ENCODE measurements around the gene COMT.
A peak's percentile ranks its signal among the peaks of the same experiment; 100 is the strongest.
"Not testable (repeated sequence)": the region's sequence is repeated elsewhere in the genome, so short reads cannot be mapped to it uniquely, and the experiment has no call there.

COMT gene

GRCh38 chr22:19909350-19910179 lies 32.0 kb upstream of the COMT start:
- DNase-seq: peak; percentile 45

DNA sequence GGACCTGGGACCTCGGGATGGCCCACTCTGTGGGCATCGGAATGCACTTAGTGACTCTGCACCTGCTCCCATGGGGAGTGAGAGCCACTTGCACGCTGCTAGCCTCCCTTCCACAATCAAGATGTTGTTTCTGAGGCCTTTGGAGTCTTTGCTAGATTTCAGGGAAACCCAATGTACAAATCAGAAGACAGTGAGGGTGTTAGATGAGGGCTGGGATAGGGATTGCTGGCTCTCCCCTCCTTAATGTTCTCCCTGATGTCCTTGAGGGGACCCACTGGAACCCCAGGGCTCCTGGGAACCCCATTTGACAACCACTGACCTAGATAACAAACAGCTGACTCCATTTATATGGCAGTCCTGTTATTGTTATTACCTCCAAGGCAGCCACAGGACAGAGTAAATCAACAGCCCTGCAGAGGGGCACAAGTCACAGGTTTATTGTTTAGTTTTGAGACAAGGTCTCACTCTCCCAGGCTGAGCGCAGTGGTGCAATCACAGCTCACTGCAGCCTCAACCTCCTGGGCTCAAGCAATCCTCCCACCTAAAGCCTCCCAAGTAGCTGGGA lies 31.3 kb upstream of the COMT start:
- DNase-seq: no peak

DNA sequence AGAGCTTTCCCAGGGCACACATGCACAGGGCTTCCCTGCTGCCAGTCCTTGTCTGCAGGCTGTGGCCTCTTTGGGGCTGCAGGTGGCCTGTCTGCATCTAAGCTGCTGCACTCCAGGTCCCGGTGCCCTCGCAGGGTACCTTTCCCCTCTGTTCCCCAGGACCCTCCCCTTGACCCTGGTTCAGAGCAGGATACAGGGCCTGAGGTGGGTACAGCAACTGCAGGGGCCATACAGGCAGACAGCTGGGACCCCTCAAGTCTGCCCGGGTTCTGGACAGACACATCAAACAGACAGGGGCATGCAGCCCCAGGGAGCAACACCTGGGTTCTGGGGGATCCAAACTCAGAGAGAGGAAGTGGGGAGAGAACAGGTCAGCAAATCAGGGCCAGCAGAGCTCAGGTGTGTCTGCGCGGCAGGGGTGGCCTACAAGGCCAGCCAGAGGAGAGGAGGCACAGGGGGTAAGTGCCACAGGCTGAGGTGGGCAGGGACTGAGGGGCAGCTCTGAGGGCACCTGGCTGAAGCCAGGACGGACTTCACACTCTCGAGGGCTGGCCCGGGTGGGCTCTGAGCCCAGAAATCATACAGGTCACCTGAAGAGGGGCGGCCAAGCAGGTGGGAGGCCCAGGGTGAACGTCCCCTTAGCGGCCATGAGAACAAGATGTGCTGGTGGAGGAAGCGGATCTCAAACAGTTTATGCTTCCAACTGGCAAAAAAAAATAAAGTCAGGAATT lies 29.9 kb upstream of the COMT start:
- DNase-seq: no peak

DNA sequence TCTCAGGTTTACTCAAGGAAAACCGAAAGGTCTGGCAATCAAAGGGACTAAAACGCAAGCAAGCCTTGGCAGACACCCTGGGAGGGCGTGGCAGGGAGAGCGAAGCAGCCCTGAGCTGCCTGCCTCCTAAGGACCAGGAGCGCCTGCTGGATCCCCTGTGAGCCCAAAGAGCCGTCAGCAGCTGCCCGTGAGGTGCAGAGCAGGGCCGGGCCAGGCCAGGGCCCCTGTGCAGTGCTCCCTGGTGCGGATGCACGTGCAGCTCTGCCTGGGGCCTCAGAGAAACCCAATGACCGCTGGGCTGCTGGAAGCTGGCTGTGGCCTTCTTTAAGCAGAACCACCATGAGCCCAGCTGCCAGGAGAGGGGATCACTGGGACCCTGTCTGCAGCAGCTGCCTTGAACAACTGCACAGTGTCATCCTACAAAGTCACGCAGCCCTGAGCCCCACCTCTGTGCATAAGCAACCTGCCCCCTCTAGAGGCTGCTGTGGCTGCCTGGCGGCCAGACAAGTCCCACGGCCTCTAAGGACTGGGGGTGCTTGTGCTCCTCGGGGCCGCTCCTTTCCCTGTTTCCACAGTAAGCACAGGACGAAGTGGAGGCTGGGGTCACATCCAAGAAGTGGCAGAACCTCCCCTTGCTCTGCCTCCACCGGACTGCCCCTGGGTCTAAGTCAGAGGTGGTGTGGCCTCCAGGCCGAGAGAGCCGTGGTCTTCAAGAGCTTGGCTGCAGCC lies 29.1 kb upstream of the COMT start:
- no peak for DNase-seq

DNA sequence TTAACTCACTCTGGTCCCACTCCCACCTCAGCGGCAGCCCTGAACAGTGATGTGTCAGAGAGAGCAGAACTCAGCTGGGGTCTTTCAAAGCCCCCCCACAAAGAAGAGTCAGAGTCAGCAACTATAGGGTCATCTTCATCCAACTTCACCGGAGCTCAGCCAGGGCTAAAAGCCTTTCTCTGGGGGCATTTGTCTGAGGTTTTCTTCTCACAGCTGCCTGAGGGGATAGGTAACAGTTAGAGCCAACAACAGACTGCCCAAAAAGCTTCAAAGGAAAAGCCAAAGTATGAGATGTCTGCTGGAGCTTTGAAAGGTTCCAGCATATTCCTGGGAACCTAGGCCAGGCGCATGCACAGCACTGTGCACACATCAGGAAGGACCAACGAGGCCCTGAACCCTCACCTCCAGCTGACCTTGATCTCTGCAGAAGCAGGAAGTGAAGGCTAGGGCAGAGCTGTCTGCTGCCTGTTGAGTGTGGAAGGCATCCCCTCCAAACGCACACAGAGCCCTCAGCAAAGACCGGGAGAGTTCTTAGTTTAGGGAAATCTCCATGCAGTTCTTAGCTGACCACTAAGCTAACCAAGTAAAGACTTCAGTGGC lies 28.1 kb upstream of the COMT start:
- no peak for DNase-seq

DNA sequence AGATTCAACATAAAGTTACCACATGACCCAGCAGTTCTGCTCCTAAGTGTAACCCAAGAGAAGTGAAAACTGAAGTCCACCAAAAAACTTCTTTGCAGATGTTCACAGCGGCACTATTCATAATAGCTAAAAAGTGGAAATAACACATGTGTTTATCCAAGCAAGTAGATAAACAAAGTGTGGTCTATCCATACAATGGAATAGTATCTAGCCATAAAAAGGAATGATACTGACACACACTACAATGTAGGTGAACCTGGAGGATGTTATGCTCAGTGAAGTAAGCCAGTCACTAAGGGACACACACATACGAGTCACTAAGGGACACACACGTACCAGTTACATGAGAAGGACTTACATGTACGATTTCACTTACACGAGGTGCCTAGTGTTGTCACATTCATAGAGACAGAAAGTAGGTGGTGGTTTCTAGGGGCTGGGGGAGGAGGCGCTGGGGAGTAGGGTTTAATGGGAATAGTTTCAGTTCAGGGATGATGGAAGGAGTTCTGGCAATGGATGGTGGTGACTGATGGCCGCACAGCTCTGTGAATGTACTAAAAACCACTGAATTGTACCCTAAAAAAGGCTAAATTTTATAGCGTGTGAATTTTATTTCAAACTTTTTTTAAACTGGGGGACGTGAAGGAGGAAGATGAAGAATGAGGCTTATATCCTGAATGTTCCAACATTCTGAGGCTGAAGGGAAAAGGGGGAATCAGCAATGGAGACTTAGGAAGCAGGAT lies 27.2 kb upstream of the COMT start:
- DNase-seq: no peak

- DNase-seq: no peak
Observed at GRCh38 chr22:19915287-19915954, 26.2 kb upstream of the COMT start.

DNA sequence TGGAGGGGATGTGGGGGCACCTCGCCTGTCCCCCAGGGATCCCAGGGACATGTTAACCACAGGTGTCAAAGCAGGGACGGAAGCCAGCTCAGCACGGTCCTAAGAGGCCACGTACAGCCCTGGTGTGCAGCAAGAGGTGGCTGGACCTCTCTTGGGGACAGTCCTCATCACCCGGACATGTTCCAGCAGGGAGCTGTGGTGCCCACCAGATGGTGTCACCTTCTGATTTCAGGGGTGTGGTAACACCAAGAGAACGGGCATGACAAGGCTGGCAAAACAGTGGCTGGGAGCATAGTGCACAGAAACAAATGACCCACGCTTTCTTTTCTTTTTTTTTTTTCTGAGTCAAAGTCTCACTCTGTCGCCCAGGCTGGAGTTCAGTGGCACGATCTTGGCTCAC lies 25.6 kb upstream of the COMT start:
- no peak for DNase-seq

GRCh38 chr22:19916941-19917340 lies 24.6 kb upstream of the COMT start:
- no peak for DNase-seq

DNA sequence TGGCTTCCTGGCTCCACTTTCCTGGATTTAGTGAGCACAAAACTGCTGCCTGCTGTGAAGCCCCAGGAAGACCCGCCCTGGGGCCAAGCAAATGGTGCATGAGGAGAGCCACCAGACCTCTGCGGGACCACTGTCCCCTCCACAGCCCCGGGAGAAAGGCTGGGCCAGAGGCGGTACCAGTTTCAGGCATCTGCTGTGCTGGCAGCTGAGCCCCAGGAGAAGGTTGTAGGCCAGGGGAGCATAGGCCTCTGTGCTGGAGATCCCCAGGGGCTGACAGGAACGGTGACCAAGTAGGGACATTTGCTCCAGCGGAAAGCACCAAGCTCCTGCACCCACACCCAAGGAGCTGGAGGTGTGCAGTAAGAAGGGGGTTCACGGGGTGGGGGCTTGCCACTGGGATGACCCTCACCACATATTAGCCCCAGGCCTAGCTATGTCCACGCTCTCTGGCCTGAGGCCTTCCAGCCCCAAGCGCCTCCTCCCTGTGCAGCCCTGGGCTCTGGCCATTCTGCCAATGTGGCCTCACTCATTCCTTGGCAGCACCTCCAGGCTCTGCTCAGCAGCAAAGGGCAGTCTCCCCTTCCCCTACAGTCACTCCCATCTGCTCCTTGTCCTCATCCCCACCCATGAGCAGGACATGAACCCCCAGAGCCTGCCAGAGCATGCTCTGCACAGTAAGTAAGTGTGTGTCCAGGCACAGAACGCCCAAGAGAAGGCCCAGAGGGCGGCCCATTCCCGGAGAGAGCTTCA lies 24.0 kb upstream of the COMT start:
- no peak for DNase-seq

DNA sequence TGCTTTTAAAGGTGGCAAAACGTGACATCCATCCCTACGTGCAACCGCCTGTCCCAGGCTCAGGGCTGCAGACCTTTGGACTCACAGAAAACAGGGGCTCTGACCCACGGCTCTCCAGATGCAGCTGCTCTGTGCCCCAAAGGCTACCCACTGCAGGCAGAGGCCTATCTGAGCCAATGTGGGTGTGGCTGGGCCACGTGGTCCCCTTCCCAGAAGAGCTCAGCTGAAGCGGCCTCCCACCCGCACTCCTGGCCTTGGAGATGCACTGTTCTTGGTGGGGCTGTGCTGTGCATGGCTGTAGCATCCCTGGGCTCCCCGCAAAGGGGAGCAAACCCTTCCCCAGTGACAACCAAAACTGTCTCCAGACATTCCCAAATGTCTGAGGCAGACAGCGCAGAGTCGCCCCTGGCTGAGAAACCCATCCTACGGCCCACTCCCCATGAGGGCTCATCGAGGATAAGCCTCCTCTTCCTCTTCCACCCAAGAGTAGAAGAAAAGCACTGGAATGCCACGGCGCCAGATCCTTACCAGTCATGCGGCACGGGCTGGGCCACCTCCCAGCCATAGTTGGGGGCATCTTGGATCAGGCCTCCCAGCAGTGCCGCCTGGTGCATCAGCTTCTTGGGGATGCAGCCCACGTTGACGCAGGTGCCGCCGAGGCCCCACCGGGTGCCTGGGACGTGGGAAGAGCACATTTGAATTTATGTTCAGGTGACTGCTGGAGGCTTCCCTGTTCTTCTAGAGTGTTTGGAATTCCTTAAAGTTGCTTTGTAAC lies 23.1 kb upstream of the COMT start:
- no peak for DNase-seq

GRCh38 chr22:19919701-19920363 lies 21.7 kb upstream of the COMT start:
- no peak for DNase-seq

GRCh38 chr22:19921544-19922081 lies 20.0 kb upstream of the COMT start:
- DNase-seq: no peak

- DNase-seq: no peak
Observed at GRCh38 chr22:19923914-19924513, 17.6 kb upstream of the COMT start.

- not testable (repeated sequence) for DNase-seq
Observed at GRCh38 chr22:19926028-19926427, 15.5 kb upstream of the COMT start.

DNA sequence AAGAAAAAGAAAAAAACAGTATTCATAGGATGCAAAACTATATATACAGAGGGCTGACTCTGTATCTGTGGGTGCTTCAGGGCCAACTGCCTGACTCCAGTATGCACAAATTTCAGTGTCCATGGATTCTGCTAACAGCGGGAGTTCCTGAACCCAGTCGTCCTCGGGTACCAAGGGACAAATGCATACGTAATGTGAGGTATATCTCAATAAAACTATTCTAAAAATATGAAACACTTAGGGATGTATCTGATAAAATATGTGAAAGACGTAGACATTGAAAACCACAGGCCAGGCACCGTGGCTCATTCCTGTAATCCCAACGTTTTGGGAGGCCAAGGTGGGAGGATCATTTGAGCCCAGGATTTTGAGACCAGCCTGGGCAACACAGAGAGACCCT lies 13.9 kb upstream of the COMT start:
- no peak for DNase-seq

- no peak for DNase-seq
Observed at GRCh38 chr22:19928207-19928606, 13.4 kb upstream of the COMT start.

All from NCI-H1105 (cell line).